Fibroblast of lung (primary cell): ENCODE results near the gene DUSP9. TPM values are rescaled to one million over a fixed set of nuclear protein-coding genes. Genes with fewer than 3 reads are reported as not detected.
"Not testable (repeated sequence)": the region's sequence is repeated elsewhere in the genome, so short reads cannot be mapped to it uniquely, and the experiment has no call there.

Source experiments
- DNase-seq, 2 donors: peaks; one replicate each; pipeline versions ENCODE4 v3.0.0 to v3.0.0-alpha.2; 2010; ENCODE audit warnings: low read depth in 2 of 2
- H2AFZ ChIP-seq: 2 replicates; pipeline ENCODE4 v1.5.1; 2012; ENCODE audit warnings: low read length, control low read depth, inconsistent platforms
- H3K27ac ChIP-seq: 2 replicates; pipeline ENCODE4 v1.5.1; 2011; ENCODE audit warnings: low read length, control low read depth; ENCODE audit not compliant: insufficient read depth
- H3K27me3 ChIP-seq: 2 replicates; pipeline ENCODE4 v1.5.1; 2011; ENCODE audit warnings: mild to moderate bottlenecking, low read length; ENCODE audit not compliant: control insufficient read depth, insufficient read depth
- H3K36me3 ChIP-seq: 2 replicates; pipeline ENCODE4 v1.5.1; 2011; ENCODE audit warnings: low read length; ENCODE audit not compliant: control insufficient read depth, insufficient read depth
- H3K4me1 ChIP-seq: 2 replicates; pipeline ENCODE4 v1.5.1; 2011; ENCODE audit warnings: low read length; ENCODE audit not compliant: control insufficient read depth, insufficient read depth; ENCODE audit errors: extremely low read depth
- H3K4me2 ChIP-seq: 2 replicates; pipeline ENCODE4 v1.5.1; 2011; ENCODE audit warnings: low read length, control low read depth; ENCODE audit not compliant: insufficient read depth; ENCODE audit errors: extremely low read depth
- H3K4me3 ChIP-seq, 4 experiments: fragments of 200-600 bp in 1 of 4; sonication (generic) in 1 of 4; replicated peaks in 1 of 4; 2 replicates each; pipeline ENCODE4 v1.5.1; 2011 to 2016; ENCODE audit warnings: low read length in 4 of 4, low read depth in 3 of 4, mild to moderate bottlenecking in 3 of 4, control low read depth in 2 of 4, inconsistent platforms in 1 of 4, mixed read lengths in 1 of 4; ENCODE audit not compliant: insufficient read depth in 1 of 4; ENCODE audit errors: control extremely low read depth in 1 of 4
- H3K79me2 ChIP-seq: 2 replicates; pipeline ENCODE4 v1.5.1; 2012; ENCODE audit warnings: mild to moderate bottlenecking, low read length, inconsistent platforms; ENCODE audit not compliant: control insufficient read depth, insufficient read depth
- H3K9ac ChIP-seq: 2 replicates; pipeline ENCODE4 v1.5.1; 2011; ENCODE audit warnings: mild to moderate bottlenecking, low read length, control low read depth; ENCODE audit not compliant: insufficient read depth
- H3K9me3 ChIP-seq: 2 replicates; pipeline ENCODE4 v1.5.1; 2012; ENCODE audit warnings: low read depth, low read length; ENCODE audit not compliant: control insufficient read depth, insufficient read depth
- H4K20me1 ChIP-seq: 2 replicates; pipeline ENCODE4 v1.5.1; 2011; ENCODE audit warnings: low read length; ENCODE audit not compliant: control insufficient read depth, insufficient read depth; ENCODE audit errors: extremely low read depth
- EZH2 ChIP-seq: IDR thresholded peaks from 2 replicates; pipeline ENCODE4 v1.5.1; 2012; ENCODE audit warnings: low read length, control low read depth, mild to moderate bottlenecking; ENCODE audit errors: missing control alignments
- polyA plus RNA-seq, 2 donors: library from polyadenylated mRNA; depleted of rRNA in 1 of 2; stranded (reverse) in 1 of 2; unstranded in 1 of 2; fragments of >200 nt; gene quantifications; 2 replicates each; pipeline ENCODE4 v1.2.1, GENCODE V29; 2011 to 2012; ENCODE audit warnings: missing spikeins in 1 of 2
- total RNA-seq: library from RNA; depleted of rRNA; stranded (reverse); fragments of >200 nt; gene quantifications from 2 replicates; pipeline ENCODE4 v1.2.1, GENCODE V29; 2014
- TF ChIP-seq, protein P1 (sequence below), 2 donors: IDR thresholded peaks in 1 of 2; conservative IDR thresholded peaks in 1 of 2; 1 replicate in 1 of 2; 2 replicates in 1 of 2; pipeline ENCODE4 v1.5.1; 2011 to 2012; ENCODE audit warnings: low read length in 2 of 2, control low read depth in 1 of 2, inconsistent platforms in 1 of 2, low read depth in 1 of 2, mild to moderate bottlenecking in 1 of 2

DUSP9 gene
- total and polyA plus RNA-seq, 2 donors (not counting 1 experiment from before 2014, with no cell fraction given) = not detected

DNA sequence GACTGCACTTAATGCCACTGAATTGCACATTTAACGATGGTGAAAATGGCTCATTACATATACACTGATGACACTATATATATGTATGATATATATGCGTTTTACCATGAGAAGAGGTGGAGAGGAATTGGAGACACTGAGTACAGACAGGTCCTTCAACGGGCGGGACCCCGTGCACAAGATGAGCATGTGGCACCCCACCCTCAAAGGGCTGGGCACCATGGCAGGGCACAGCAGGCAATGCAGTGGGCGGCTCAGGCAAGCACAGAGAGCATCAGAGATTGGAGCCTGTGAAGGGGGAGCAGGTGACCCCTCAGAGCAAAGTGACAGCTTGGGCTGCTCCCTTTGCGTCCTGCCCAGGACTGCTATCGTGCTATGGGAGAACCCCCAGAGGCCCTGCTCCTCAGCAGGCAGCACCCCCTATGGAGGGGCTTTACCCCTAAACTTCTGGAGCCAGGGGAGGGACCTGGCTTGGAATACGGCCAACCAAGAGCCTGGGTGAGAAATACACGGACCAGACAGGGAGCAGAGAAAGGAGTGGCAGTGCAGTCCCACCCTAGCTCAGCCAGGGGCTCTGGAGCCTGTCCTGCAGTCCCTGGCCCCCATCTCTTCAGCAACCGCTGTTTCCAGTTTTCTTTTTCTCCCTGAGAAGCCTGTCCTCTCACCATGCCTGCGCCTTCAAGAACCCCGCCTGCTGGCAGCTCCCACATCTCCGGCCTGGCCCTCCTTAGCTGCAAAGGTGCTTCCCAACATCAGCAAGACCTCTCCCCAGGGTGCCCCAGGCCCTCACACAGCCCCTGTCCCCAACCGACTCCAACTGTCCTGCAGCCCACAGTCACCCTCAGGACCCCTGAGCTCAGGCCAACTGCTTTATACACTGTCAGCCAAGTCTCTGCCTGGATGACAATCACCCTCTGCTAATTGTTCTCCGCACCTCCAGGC, 51.2 kb downstream of the DUSP9 start:
- H3K4me1 ChIP-seq = no peaks in the 10 kb centered on the region
- H3K9ac ChIP-seq = no peak overlapping the region
- no peak for DNase-seq
- H3K79me2 ChIP-seq = no peaks in the 10 kb centered on the region
- no peak overlapping the region for H3K4me3 ChIP-seq
- no peaks in the 10 kb centered on the region for H3K27me3 ChIP-seq
- peaks cover 1% of the 10 kb centered on the region for H3K36me3 ChIP-seq
- TF ChIP-seq, protein P1, sequence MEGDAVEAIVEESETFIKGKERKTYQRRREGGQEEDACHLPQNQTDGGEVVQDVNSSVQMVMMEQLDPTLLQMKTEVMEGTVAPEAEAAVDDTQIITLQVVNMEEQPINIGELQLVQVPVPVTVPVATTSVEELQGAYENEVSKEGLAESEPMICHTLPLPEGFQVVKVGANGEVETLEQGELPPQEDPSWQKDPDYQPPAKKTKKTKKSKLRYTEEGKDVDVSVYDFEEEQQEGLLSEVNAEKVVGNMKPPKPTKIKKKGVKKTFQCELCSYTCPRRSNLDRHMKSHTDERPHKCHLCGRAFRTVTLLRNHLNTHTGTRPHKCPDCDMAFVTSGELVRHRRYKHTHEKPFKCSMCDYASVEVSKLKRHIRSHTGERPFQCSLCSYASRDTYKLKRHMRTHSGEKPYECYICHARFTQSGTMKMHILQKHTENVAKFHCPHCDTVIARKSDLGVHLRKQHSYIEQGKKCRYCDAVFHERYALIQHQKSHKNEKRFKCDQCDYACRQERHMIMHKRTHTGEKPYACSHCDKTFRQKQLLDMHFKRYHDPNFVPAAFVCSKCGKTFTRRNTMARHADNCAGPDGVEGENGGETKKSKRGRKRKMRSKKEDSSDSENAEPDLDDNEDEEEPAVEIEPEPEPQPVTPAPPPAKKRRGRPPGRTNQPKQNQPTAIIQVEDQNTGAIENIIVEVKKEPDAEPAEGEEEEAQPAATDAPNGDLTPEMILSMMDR (conservative IDR thresholded peaks at IDR 0.05 in 1 of 2, IDR thresholded peaks at IDR 0.05 in 1 of 2; ENCODE audit: low read depth in 1 of 2, low read length in 2 of 2) = no peak
- no peak for TF ChIP-seq EZH2
- H2AFZ ChIP-seq = no peak overlapping the region
- H4K20me1 ChIP-seq = no peaks in the 10 kb centered on the region
- no peaks in the 10 kb centered on the region for H3K9me3 ChIP-seq
- H3K27ac ChIP-seq = no peak overlapping the region
- H3K4me2 ChIP-seq = no peak overlapping the region

DNA sequence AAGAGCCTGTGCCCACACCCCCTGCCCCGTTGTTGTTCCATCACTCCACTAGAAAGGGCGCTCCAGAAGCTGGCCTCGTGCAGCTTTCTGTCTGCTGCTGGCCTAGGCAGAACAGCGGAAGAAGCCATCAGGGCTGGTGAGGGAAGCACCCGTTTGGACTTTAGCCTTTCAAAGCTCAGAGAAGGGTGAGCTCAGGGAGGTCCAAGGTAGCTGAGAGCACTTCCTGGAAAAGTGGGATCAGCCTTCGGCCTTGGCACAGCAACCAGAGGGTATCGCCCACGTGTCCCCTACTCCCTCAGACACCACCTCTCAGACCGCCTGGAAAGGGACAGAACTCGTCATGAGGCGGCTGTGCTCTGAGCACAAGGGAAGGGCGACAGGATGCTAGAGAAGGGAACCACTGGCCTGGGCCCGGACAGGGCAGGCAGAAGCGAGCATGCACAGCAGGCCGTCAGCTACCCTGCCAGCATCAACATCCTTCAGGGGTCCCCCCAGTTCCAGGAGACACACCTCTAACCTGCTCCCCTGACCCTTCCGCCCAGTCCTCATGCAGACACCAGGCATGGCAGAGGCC, 52.3 kb downstream of the DUSP9 start:
- H4K20me1 ChIP-seq, H3K4me1 ChIP-seq, H3K36me3 ChIP-seq, DNase-seq, H3K79me2 ChIP-seq, H3K27me3 ChIP-seq, H3K9me3 ChIP-seq, H3K27ac ChIP-seq, H2AFZ ChIP-seq, H3K4me2 ChIP-seq, H3K4me3 ChIP-seq, H3K9ac ChIP-seq: not testable (repeated sequence)

DNA sequence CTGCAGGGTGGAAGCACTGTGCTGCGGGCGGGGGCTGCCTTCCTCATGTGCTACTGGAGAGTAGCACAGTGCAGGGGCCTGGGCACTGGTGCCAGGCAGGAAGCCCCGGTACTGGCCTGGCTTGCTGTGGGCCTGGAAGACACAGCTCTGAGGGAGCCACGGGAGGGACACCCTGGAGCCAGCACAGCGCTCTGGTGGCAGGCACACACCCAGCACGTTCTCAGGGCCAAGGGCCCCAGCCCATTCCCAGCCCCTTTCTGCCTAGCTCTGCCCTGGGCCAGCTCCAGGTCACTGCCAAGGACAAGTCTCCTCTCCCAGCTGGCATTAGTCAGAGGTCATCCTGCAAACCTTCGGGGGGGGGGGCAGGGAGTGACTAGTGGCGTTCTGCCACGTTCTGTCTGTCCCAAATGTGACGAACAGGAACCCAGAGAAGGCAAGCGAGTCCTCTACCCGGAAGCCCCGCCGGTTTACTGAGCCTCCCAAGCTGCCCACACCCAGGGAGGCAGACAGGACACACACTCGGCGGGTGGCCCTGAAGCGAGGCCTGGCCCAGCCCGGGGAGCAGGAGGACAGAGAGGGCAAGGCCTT, 52.9 kb downstream of the DUSP9 start:
- H3K36me3 ChIP-seq, H3K27ac ChIP-seq, H3K4me1 ChIP-seq, H3K9me3 ChIP-seq, H3K27me3 ChIP-seq, H4K20me1 ChIP-seq, H3K79me2 ChIP-seq, H3K4me3 ChIP-seq, DNase-seq, H2AFZ ChIP-seq, H3K4me2 ChIP-seq, H3K9ac ChIP-seq: not testable (repeated sequence)
